GM12892 (cell line): ENCODE results near the gene SLC15A1.

Experiments used
- POLR2A ChIP-seq: IDR thresholded peaks from 2 replicates; pipeline ENCODE4 v1.6.1; 2011; ENCODE audit warnings: low read depth, low read length, control low read depth
- POLR2AphosphoS5 ChIP-seq: IDR thresholded peaks from 2 replicates; pipeline ENCODE4 v1.6.1; 2011; ENCODE audit warnings: low read depth, low read length, control low read depth

- TF ChIP-seq POLR2AphosphoS5: no peak
- no peak for TF ChIP-seq POLR2A
These were observed 9.6 kb upstream of the SLC15A1 start for GRCh38 chr13:98761986-98762616.
